Left kidney (tissue), 2 donors: ENCODE measurements around the gene RAP2A. TPM values are rescaled to one million over a fixed set of nuclear protein-coding genes. Genes with fewer than 3 reads are reported as not detected.

Experiments
- DNase-seq: peaks from one replicate; pipeline ENCODE4 v3.0.0-alpha.2; 2013
- polyA plus RNA-seq: library from polyadenylated mRNA; unstranded; fragments of 120-200 nt; gene quantifications from one replicate; pipeline ENCODE4 v1.2.1, GENCODE V29; 2013; ENCODE audit not compliant: insufficient read length

RAP2A gene
- polyA plus RNA-seq, 1 donor, result 43.9 TPM

- no peak for DNase-seq
These were observed 12.5 kb downstream of the RAP2A start for GRCh38 chr13:97446448-97446847.

GRCh38 chr13:97448503-97449251 is 14.7 kb downstream of the RAP2A start:
- no peak for DNase-seq

GRCh38 chr13:97454699-97455098 is 20.7 kb downstream of the RAP2A start:
- no peak for DNase-seq

- no peak for DNase-seq
These were observed 22.1 kb downstream of the RAP2A start for GRCh38 chr13:97456047-97456446.

- no peak for DNase-seq
These were observed 25.3 kb downstream of the RAP2A start for GRCh38 chr13:97459215-97459777.

GRCh38 chr13:97460004-97460775 is 26.2 kb downstream of the RAP2A start:
- no peak for DNase-seq

- DNase-seq, result no peak
These were observed 26.9 kb downstream of the RAP2A start for GRCh38 chr13:97460853-97461252.

- no peak for DNase-seq
These were observed 30.6 kb downstream of the RAP2A start for GRCh38 chr13:97464561-97464960.

GRCh38 chr13:97466722-97467121 is 32.8 kb downstream of the RAP2A start:
- no peak for DNase-seq

- no peak for DNase-seq
These were observed 34.4 kb downstream of the RAP2A start for GRCh38 chr13:97468331-97468730.

GRCh38 chr13:97471711-97472110 is 37.7 kb downstream of the RAP2A start:
- DNase-seq, result no peak

- DNase-seq, result peak; percentile 64
These were observed 40.5 kb downstream of the RAP2A start for GRCh38 chr13:97474349-97474980.

GRCh38 chr13:97475011-97475410 is 41.0 kb downstream of the RAP2A start:
- no peak for DNase-seq

GRCh38 chr13:97477844-97478243 is 43.9 kb downstream of the RAP2A start:
- DNase-seq, result peak; percentile 53

GRCh38 chr13:97478247-97478646 is 44.3 kb downstream of the RAP2A start:
- DNase-seq, result no peak

- no peak for DNase-seq
These were observed 49.5 kb downstream of the RAP2A start for GRCh38 chr13:97483465-97483864.

GRCh38 chr13:97484301-97484700 is 50.3 kb downstream of the RAP2A start:
- DNase-seq, result no peak

GRCh38 chr13:97485320-97485719 is 51.4 kb downstream of the RAP2A start:
- no peak for DNase-seq

GRCh38 chr13:97490702-97491307 is 56.8 kb downstream of the RAP2A start:
- no peak for DNase-seq

GRCh38 chr13:97491452-97491851 is 57.5 kb downstream of the RAP2A start:
- DNase-seq, result no peak

- no peak for DNase-seq
These were observed 58.3 kb downstream of the RAP2A start for GRCh38 chr13:97492257-97492656.

- DNase-seq, result no peak
These were observed 58.9 kb downstream of the RAP2A start for GRCh38 chr13:97492684-97493371.
